SH-SY5Y (cell line): ENCODE measurements around the gene TNS4.

Experiments
- GATA2 ChIP-seq: IDR thresholded peaks from 2 replicates; pipeline ENCODE4 v1.6.1; 2011; ENCODE audit warnings: mild to moderate bottlenecking, low read depth, low read length
- GATA3 ChIP-seq: IDR thresholded peaks from 2 replicates; pipeline ENCODE4 v1.6.1; 2011; ENCODE audit warnings: low read depth, mild to moderate bottlenecking, low read length, moderate library complexity

- no peak for TF ChIP-seq GATA2
- no peak for TF ChIP-seq GATA3
Observed at GRCh38 chr17:40538936-40539705, 37.7 kb upstream of the TNS4 start.
